DND-41 (cell line): ENCODE data around the gene G3BP1.
"Not testable (repeated sequence)": the region's sequence is repeated elsewhere in the genome, so short reads cannot be mapped to it uniquely, and the experiment has no call there.

ENCODE experiments used
- ATAC-seq: fragments of 200-7000 bp; cut with Tn5 transposase; 3 replicates; pipeline ENCODE4 v1.9.1; 2021; ENCODE audit warnings: low read depth; ENCODE audit not compliant: insufficient read depth
- DNase-seq: peaks from one replicate; pipeline ENCODE4 v3.0.0-alpha.2; 2020
- H2AFZ ChIP-seq: 2 replicates; pipeline ENCODE4 v1.6.0; 2012; ENCODE audit warnings: low read depth, low read length
- H3K27ac ChIP-seq: 2 replicates; pipeline ENCODE4 v1.5.1; 2012; ENCODE audit warnings: low read length, inconsistent platforms
- H3K27me3 ChIP-seq: fragments of 200-600 bp; sonication (generic); 2 replicates; pipeline ENCODE4 v1.6.0; 2012; ENCODE audit warnings: low read length, mild to moderate bottlenecking, inconsistent platforms; ENCODE audit not compliant: insufficient read depth, poor library complexity
- H3K36me3 ChIP-seq: 2 replicates; pipeline ENCODE4 v1.5.1; 2012; ENCODE audit warnings: low read length, inconsistent platforms; ENCODE audit not compliant: insufficient read depth
- H3K4me1 ChIP-seq: 2 replicates; pipeline ENCODE4 v1.5.1; 2012; ENCODE audit warnings: mild to moderate bottlenecking, low read length; ENCODE audit not compliant: insufficient read depth
- H3K4me2 ChIP-seq: 2 replicates; pipeline ENCODE4 v1.6.0; 2012; ENCODE audit warnings: mild to moderate bottlenecking, moderate library complexity, low read length, inconsistent platforms; ENCODE audit not compliant: insufficient read depth
- H3K4me3 ChIP-seq, 2 experiments: fragments of 200-600 bp in 1 of 2; shearing (Covaris generic) in 1 of 2; 2 replicates each; pipeline ENCODE4 v1.5.1; 2012 to 2016; ENCODE audit warnings: inconsistent platforms in 2 of 2, low read length in 2 of 2, mild to moderate bottlenecking in 2 of 2, low read depth in 1 of 2, moderate library complexity in 1 of 2
- H3K79me2 ChIP-seq: 2 replicates; pipeline ENCODE4 v1.6.0; 2012; ENCODE audit warnings: low read length, inconsistent platforms; ENCODE audit not compliant: insufficient read depth
- H3K9ac ChIP-seq: 2 replicates; pipeline ENCODE4 v1.6.0; 2012; ENCODE audit warnings: low read depth, mild to moderate bottlenecking, inconsistent platforms, low read length, moderate library complexity
- H3K9me3 ChIP-seq: 2 replicates; pipeline ENCODE4 v1.5.1; 2012; ENCODE audit warnings: low read length, moderate library complexity, mild to moderate bottlenecking, inconsistent platforms; ENCODE audit not compliant: insufficient read depth, severe bottlenecking
- H4K20me1 ChIP-seq: 2 replicates; pipeline ENCODE4 v1.6.0; 2012; ENCODE audit warnings: low read length; ENCODE audit not compliant: insufficient read depth
- CTCF ChIP-seq: IDR thresholded peaks from 2 replicates; pipeline ENCODE4 v1.5.1; 2012; ENCODE audit warnings: borderline replicate concordance, low read length, moderate library complexity, mild to moderate bottlenecking; ENCODE audit not compliant: poor library complexity, severe bottlenecking; ENCODE audit errors: extremely low read depth
- EZH2 ChIP-seq: IDR thresholded peaks from 3 replicates; pipeline ENCODE4 v1.6.1; 2012; ENCODE audit warnings: borderline replicate concordance, low read depth, mild to moderate bottlenecking, moderate library complexity, low read length, inconsistent platforms; ENCODE audit not compliant: severe bottlenecking

Gene G3BP1

DNA sequence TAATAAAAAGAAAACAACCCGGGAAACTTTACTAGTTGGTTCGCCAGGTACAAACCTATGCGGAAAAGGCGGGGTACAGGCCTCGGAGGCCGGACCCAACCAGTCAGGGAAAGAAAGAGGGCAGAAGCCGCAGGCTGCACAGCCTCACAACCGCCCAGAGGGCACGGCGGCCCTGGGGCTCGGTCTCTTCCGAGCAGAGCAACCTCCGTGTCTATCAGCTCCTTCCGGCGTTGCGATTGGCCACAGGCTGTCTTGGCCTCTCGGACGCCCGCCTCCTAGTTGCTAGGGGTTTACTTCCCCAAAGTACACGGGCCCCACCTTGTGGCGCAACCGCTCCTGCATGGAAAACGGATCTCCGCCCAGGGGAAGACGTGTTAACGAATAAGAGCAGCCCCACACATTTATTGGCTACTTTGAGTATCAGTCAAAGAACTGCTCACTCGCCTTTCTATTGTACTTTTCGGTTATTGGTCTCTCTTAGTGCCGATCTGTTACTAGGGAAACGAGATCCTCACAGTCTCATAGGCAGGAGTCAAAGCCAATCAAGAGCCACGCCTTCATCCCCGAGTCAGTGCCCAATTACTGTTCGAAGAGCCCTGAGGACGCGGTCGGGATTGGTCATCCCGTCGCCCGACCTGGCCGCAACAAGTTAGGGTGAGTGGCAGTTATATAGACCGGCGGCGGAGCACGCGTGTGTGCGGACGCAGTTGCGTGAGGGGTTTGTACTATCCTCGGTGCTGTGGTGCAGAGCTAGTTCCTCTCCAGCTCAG is at the start of gene G3BP1:
G3BP1 (plus strand) TSS at position 696 of the 770 bp plus-strand sequence. CDS start 14,667 bp downstream, outside the sequence.
- DNase-seq (peak; percentile 100), ATAC-seq (peak; percentile 83)
- Histone ChIP-seq H3K4me3 (peak within 1 kb of the TSS; percentile 93 to 95), H3K9ac (peak within 1 kb of the TSS; percentile 98), H4K20me1 (peaks cover 42% of the 10 kb centered on the region), H3K4me2 (peak within 1 kb of the TSS; percentile 87), H3K27me3 (no peaks in the 10 kb centered on the region), H3K79me2 (peaks cover 65% of the 10 kb centered on the region), H2AFZ (peak within 1 kb of the TSS; percentile 95), H3K4me1 (peaks cover 45% of the 10 kb centered on the region), H3K36me3 (peaks cover 32% of the 10 kb centered on the region), H3K9me3 (no peaks in the 10 kb centered on the region), H3K27ac (peak within 1 kb of the TSS; percentile 96)
- no peak for TF ChIP-seq EZH2
- peak; percentile 60 for TF ChIP-seq CTCF

DNA sequence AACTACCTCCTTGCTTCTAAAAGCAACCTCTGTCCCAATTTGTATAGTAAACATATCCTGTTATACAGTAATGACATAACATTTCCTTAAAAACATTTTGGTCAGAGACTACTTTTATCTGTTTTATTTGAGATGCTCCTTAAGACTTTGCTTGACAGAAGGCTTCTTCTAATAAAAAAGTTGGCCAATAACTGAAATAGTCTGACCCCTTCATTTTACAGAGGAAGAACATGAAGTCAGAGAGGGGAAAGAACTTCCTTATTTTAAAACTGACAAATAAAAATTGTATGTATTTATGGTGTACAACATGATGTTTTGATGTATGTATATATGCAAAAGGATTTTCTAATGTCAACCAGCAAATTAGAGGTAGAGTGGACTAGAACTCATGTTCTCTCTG is 49.2 kb upstream of the G3BP1 start:
- no peak for DNase-seq
- Histone ChIP-seq H3K27me3 (no peaks in the 10 kb centered on the region), H3K27ac (no peak overlapping the region), H3K4me2 (no peak overlapping the region), H4K20me1 (no peaks in the 10 kb centered on the region), H3K4me1 (no peaks in the 10 kb centered on the region), H3K36me3 (no peaks in the 10 kb centered on the region), H3K9me3 (no peaks in the 10 kb centered on the region), H3K79me2 (no peaks in the 10 kb centered on the region), H2AFZ (no peak overlapping the region), H3K9ac (no peak overlapping the region), H3K4me3 (no peak overlapping the region)
- TF ChIP-seq CTCF (no peak), EZH2 (no peak)
- no peak for ATAC-seq

DNA sequence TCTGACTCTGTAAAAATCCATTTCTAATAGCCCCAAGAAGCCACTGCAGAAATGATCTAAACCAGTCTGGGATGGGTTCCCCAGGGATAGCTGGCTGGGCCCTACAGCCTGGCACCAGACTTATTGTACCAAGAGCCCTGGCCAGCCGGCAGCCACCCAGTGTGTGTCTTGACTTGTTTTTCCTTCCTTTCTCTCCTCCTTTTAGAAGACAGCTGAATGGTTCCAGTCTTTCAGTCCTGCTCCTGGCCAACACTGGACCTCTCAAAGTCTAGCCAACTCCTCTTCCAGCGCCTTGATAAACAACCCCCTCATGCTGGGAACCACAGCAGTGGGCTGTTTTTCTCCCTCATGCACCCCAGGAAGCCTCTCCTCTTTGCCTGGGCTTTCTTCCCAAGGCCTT is 47.4 kb upstream of the G3BP1 start:
- Histone ChIP-seq H3K4me1 (no peaks in the 10 kb centered on the region), H3K4me3 (no peak overlapping the region), H3K27ac (no peak overlapping the region), H3K27me3 (no peaks in the 10 kb centered on the region), H2AFZ (no peak overlapping the region), H3K79me2 (no peaks in the 10 kb centered on the region), H3K4me2 (no peak overlapping the region), H3K9me3 (no peaks in the 10 kb centered on the region), H3K9ac (no peak overlapping the region), H4K20me1 (no peaks in the 10 kb centered on the region), H3K36me3 (no peaks in the 10 kb centered on the region)
- ATAC-seq, result no peak
- TF ChIP-seq CTCF (no peak), EZH2 (no peak)
- no peak for DNase-seq

- not testable (repeated sequence) for H3K4me2 ChIP-seq, H3K4me1 ChIP-seq, H3K27me3 ChIP-seq, H3K9me3 ChIP-seq, H3K4me3 ChIP-seq, H3K79me2 ChIP-seq, H4K20me1 ChIP-seq, H3K9ac ChIP-seq, H3K36me3 ChIP-seq, H2AFZ ChIP-seq, H3K27ac ChIP-seq, DNase-seq, ATAC-seq
Observed at GRCh38 chr5:151729597-151729996, 42.2 kb upstream of the G3BP1 start.
